NCI-H2196 treated with DMSO at 0.1 percent for 48 hours (cell line): ENCODE results near the gene C21orf58.
"Not testable (repeated sequence)": the region's sequence is repeated elsewhere in the genome, so short reads cannot be mapped to it uniquely, and the experiment has no call there.

Experiments
- DNase-seq: peaks from one replicate; lab custom pipeline; 2025; ENCODE audit not compliant: unreplicated experiment; lab: John Stamatoyannopoulos, UW

The C21orf58 gene

DNA sequence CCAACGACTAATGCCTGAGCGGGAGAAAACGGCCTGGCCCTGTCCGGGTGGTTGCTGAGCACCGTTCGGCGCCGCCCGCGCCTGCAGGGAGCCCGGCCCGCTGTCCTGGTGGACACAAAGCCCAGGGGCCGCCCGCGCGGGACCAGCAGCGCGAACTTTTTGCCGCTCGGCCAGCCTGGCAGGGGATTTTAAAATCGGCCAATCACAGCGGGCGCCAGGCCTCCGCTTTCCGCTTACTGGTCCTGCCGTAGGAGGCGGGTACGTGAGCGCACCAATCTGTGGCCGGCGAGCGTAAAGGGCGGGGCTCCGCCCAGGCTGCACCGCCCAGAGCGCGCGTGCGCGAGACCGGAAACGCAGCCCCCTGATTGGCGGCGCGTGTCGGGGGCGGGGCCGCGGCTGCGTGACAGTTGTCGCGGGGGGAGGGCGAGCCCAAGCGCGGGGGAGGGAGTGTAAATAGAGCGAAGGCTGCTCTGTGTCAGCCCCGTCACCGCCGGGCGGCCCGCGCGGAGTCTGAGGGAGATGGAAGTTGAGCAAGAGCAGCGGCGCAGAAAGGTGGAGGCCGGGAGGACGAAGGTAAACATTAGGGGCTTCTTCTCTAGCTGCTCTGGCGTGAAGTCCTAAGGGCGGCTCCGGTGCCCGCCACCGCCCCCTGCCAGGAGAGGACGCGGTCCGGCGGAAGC is at the start of gene C21orf58, which contains the start of gene PCNT:
TSS of gene C21orf58 (minus strand) at position 161 of the 680 bp plus-strand sequence. CDS start 1,132 bp downstream, outside the sequence.
TSS of gene PCNT (plus strand) at position 447 of the 680 bp plus-strand sequence. CDS start at position 520, 73 bp downstream.
- DNase-seq: peak; percentile 96

DNA sequence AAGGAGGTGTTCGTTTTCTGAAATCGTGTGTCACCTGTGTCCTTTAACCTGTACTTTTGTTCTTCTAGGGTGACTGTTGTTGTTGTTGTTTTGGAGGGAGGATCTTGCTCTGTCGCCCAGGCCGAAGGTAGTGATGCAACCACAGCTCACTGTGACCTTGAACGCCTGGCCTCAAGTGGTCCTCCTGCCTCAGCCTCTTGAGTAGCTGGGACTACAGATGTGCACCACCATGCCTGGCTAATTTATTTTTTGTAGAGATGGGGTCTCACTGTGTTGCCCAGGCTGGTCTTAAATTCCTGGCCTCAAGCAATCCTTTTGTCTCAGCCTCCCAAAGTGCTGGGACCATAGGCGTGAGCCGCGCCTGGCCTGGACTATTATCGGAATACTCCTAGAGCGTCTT is 49.3 kb upstream of the C21orf58 start:
- not testable (repeated sequence) for DNase-seq

DNA sequence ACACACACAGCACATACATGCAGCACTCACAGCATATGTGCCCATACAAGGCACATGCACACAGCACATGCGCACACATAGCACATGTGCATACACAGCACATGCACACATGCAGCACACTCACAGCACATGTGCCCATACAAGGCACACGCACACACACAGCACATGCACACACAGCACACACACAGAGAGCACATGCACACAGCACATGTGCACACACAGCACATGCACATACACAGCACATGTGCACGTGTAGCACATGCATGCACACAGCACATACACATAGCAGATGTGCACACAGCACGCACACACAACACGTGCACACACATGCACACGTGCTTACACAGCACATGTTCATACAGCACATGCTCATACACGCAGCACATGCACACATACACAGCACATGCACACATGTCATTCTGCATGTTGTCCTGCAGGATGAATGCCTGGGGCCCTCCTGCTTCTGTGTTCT is 48.4 kb upstream of the C21orf58 start:
- no peak for DNase-seq

DNA sequence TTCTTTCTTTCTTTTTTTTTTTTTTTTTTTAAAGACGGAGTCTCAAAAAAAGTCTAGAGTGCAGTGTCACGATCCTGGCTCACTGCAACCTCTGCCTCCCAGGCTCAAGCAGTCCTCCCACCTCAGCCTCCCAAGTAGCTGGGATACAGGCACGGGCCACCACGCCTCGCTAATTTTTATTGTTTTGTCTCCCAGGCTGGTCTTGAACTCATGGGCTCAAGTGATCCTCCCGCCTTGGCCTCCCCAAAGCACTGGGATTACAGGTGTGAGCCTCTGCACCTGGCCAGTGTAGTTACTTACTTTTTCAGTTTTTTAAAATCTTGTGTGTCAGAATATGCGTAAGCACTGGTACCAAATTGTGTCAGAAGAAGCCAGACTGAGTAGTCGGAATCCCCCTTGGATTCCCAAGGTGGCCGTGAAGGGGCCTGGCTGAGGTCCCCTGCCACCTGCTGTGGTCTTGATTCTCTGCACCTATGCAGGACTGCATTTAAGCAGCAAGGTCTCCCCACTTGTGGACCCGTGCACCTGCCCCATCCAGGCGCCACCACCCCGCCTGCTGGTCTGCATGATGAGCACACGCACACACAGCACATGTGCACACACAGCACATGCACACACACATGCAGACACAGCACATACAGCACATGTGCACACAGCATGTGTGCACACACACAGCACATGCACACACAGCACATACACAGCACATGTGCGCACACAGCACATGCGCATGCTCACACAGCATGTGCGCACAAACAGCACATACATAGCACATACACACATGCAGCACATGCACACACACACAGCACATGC is 47.7 kb upstream of the C21orf58 start:
- no peak for DNase-seq

DNA sequence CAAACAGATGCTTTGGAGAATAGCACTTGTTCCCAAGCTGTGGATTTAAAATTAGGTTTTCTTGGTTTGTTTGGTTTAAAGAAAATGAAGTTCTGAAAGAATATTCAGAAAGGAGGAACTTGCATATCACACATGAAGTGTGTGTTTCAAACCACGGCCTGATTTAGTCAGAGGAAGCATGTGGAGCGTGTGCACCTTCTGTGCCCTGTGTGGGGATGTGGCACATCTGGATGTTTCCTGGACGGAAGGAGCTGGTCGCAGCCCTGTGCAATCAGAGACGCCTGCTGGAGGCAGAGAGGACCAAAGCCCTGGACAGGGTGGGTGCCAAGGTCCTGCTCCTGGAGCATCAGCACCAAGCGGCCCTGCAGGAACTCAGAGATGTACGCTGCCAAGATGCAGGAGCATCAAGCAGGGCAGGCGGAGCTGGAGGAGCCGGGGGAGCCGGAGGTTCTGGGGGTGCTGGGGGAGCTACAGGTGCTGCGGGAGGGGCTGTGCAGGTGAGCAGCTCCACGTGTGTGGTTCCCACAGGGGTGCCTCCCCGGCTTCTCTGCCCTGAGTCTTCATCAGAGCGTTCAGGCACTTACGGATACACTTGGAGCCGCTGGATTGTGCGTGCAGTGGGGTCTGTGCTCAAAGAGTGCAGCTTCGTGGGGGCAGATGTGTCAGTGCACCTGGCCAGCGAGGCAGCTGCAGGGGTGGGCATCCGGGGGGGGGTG is 46.0 kb upstream of the C21orf58 start:
- DNase-seq: no peak

DNA sequence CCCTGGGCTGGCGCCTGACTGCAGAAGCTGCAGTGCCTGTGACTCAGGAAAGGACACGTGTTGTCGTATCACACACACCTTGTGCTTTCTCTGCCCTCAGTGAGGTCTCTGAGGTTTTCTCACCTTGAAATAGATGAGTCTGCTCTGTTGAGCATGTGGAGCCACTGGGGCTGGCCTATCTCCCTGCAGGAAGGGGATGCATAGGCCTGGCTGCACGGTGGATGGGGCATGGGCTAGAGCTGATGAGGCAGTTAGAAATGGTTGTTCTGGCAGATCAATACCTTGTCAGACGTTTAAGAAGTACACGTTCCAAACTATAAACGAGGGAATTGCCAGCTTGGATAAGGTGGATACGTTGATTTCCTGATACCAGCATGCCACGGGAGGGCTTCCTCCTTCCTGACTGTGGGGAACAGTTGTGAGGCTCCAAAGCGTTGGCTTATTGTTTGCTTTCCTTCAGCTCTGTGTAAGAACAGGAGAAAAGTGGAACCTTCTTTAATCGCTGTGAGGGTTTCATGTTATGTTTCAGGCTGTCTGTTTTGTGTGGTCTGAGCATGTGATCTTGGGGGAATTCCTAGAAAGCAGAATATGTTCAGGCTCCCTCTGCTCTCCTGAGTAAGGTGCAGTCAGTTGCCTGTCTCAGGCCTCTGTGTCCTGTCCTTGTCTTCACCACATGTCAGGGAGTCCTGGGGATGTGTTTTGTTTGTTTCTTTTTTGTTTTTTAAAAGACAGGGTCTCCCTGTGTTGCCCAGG is 45.0 kb upstream of the C21orf58 start:
- DNase-seq: no peak

DNA sequence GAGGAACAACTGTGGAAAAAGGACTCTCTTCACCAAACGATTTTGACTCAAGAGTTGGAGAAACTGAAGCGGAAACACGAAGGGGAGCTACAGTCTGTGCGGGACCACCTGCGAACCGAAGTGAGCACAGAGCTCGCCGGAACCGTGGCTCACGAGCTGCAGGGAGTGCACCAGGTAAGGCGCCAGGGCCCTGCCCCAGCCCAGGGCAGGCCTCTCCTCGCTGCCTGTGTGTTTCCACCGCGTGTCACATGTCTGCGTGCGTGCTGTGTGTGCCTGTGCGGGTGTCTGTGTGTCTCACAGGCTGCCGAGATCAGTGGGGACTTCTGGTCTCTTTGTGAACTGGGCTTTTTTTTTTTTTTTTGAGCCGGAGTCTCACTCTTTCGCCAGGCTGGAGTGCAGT is 43.3 kb upstream of the C21orf58 start:
- no peak for DNase-seq

DNA sequence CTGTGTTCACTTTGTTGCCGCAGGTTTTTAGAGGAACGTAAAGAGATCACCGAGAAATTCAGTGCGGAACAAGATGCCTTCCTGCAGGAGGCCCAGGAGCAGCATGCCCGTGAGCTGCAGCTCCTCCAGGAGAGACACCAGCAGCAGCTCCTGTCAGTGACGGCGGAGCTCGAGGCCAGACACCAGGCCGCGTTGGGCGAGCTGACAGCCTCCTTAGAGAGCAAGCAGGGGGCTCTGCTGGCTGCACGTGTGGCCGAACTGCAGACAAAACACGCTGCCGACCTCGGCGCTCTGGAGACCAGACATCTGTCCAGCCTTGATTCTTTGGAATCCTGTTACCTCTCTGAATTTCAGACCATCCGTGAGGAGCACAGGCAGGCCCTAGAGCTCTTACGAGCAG is 42.9 kb upstream of the C21orf58 start:
- no peak for DNase-seq

DNA sequence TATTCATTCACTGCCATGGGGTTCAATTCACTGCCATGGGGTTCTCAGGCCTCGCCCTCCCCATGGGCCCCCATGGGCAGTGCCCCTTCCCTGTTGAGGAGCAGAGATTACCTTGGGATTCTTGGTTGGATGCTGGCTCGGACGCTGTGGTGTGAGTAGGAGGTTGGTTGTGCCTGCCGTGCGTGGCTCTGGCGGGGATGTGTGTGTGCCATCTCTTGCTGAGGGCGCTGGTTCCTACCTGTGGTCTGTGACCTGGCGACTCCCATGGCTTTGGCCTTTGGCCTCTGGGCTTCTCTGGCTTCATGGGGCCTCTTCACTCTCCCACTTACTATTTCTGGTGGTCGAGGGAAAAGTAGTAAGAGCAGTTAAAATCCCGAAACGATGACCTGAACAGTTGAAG is 42.4 kb upstream of the C21orf58 start:
- DNase-seq: no peak

DNA sequence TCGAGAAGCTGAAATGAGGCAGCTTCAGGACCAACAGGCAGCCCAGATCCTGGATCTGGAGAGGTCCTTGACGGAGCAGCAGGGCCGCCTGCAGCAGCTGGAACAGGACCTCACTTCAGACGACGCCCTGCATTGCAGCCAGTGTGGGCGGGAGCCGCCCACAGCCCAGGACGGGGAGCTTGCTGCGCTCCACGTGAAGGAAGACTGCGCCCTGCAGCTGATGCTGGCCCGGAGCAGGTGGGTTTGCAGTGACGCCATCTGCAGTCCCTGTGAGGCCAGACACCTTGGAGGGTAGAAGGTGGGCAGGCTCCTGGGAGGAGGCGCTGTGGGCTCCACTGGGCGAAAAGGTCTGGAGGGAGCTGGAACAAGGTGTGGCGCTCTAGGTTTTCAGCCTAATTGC is 40.0 kb upstream of the C21orf58 start:
- DNase-seq: no peak

DNA sequence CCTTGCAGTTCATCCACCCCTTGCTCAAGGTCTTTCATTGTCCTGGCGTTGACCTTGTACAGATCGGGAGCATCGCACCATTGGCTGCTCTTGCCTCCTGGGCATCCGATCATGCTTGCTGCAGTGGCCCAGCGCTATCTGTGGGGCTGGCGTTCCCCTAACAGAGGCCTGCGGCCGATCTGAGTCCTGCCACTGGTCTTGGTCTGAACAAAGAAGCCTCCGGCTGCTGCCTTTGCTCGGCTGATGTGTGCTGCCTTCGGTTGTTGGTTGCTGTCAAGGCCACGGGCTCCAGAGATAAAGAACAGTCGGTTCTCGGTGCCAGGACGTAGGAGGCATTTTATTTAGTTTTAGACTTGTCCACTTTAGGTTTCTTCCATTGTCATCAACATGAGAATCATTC is 39.3 kb upstream of the C21orf58 start:
- DNase-seq: no peak

DNA sequence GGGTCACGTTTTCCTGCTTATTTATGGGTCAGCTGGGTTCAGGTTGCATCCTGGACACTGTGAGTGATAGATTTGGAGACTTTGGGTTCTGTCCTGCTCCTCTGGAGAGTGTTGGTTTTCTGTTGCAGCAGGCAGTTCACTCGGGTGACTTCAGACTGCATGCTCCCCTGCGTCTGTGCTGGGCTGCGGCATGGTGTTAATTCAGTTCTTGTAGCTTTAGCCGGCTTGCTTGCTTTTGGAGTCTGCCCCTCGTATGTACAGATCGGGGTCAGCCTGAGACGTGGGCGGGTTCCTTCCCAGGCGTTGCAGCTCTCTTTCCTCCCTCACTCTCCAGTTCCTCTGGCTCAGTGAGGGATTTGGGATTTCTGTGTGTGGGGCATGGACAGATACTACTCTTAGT is 38.3 kb upstream of the C21orf58 start:
- DNase-seq: no peak

DNA sequence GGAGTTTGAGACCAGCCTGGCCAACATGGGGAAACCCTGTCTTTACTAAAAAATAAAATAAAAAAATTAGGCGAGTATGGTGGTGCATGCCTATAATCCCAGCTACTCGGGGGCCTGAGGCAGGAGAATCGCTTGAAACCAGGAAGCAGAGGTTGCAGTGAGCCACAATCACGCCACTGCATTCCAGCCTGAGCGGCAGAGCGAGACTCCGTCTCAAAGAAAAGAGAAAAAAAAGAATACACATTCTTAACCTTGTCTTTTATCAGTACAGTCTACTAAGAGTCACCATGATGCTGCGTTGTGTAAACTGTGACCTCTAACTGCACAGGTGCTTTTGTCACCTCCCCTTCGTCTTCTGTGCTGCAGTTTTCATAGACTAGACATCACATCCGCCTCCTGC is 37.5 kb upstream of the C21orf58 start:
- no peak for DNase-seq

DNA sequence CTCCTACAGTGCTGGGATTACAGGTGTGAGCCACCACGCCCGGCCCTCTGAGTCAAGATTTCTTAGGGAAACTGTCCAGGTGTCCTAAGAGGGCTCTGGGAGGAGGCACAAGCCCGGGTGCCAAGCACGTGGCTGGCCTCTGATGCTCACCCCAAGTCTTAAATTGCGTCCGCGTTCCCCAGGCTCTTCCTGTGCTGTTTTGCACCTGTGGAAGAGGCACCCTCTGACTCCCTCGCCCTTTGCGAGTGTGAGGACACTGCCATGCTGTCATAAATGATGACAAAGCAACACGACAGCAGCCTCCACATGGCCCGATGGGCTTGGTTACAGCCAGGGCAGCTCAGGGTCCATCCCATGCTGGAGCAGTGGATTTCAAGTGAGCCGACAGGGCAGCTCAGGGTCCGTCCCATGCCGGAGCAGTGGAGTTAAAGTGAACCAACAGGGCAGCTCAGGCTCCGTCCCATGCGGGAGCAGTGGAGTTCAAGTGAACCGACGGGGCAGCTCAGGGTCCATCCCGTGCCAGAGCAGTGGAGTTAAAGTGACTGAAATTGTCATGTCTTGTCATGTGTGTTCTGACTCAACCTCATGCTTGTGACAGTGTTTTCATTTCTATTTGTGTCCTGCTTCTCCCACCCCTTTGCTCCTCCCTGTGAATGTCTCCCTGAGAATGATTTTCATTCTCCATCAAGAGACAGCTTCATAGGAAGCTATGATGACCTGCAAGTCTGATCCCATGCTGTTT is 34.2 kb upstream of the C21orf58 start:
- no peak for DNase-seq

DNA sequence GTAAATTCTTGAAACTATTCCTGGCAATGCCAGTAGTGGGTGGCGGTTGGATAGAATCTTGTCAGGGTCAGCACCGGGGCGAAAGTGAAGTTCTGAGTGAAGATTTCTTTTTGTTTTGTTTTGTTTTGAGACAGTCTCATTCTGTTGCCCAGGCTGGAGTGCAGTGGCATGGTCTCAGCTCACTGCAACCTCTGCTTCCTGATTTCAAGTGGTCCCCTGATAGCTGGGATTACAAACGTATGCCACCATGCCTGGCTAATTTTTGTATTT is 33.6 kb upstream of the C21orf58 start:
- no peak for DNase-seq

DNA sequence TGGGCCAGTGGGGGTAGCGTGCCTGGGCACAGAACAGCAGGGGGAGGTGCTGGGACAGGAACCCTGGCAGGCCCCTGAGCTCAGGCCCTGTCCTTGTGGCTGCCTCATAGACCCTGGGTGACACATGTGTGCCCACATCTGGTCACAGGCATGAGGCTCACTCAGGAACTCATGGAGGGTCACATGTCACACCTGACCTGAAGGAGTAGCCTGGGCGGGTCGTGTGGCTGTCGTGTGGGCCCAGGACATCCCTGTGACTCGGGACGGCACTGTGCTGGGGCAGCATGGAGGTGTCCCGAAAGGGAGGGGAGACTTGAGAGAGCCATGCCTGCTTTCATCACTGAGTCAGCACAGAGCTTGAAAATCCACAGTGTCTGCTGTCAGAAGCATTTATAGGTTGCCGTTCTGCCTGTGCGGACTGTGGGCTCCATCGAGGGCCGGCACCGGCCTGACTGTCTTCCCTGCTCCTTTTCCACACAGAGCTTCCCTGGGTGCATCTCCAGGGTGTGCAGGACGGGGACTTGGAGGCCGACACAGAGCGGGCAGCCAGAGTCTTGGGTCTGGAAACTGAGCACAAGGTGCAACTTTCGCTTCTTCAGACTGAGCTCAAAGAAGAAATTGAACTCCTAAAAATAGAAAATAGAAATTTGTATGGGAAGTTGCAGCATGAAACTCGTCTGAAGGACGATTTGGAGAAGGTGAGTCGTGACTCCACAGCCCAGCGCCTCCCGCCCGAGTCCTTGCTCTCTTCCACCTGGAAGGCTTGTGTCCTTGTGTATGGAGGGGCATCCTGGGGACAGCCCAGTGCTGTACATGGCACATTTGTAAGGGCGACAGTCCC is 33.0 kb upstream of the C21orf58 start:
- no peak for DNase-seq

DNA sequence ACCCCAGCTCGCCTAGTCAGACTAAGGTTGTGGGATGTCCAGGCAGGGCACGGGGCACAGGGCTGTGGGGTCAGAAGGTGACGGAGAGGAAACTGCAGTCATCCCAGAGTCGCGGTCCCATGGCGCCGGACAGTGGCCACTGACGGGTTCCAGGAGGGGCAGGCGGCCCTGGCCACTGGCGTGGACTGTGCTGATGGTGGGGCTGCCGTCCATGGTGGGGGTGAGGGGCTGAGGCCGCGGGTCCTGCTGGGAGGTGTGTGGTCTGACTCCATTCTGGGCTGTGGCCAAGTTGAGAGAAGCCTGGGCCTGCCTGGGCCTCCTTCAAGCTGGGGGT is 32.3 kb upstream of the C21orf58 start:
- no peak for DNase-seq

DNA sequence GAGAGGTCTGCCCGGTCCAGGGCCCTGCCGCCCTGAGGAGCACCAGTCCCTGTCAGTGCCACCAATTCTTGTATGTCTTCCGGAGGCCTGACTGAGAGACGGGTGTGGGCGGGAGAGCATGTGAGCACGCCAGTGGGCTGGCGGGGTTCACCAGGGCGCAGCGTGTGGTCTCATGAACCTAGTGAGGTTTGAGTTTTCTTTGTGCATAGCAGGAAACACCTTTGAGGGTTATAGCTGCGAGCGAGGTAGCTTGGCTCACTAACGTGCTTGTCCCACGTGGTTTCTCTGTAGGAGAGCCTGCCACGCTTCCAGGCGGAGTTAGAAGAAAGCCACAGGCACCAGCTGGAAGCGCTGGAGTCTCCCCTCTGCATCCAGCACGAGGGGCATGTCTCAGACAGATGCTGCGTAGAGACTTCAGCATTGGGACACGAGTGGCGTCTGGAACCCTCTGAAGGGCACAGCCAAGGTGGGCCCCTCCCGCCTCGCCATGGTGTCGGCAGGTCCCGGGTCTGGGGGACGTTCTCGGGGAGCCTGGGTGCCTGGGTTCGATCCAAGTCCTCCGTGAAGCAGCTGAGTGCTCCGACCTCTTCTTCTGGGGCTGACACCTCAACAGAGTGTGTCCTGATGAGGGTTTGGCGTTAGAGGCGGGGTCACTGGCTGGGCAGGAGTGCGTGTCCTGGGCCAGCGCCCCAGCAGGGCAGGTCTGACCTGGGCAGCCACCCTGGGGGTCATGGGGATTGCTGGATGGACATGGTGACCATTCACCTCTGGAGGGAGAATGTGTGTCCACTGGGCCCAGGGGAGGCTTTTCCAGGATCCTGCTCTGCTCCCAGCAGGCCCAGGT is 31.7 kb upstream of the C21orf58 start:
- DNase-seq: no peak

DNA sequence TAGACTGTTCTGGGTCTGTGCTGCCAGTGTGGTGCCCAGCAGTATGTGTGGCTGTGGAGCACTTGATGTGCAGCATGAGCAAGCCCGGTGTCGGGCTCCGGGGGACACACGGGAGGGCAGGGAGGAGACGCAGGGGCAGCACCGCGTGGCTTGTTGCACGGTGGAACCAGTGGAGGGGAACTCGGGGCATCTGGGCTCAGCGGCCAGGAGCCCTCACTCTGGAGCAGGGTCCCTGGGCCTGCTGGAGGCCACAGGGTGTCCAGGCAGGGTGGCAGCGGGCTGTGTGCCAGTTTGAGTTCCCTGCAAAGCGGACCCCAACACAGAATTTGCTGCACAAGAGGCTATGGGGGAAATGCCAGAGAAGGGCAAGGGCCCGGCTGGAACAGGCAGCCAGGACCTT is 30.8 kb upstream of the C21orf58 start:
- DNase-seq: no peak
